GM18858 (cell line): ENCODE data around the gene RASAL2.
"Not testable (repeated sequence)": the region's sequence is repeated elsewhere in the genome, so short reads cannot be mapped to it uniquely, and the experiment has no call there.

ENCODE experiments used
- ATAC-seq: cut with Tn5 transposase; IDR thresholded peaks from one replicate; pipeline ENCODE4 v1.9.1; 2021; ENCODE audit not compliant: unreplicated experiment

The RASAL2 gene

GRCh38 chr1:178151831-178152230 lies 57.9 kb downstream of the RASAL2 start:
- ATAC-seq, result no peak

DNA sequence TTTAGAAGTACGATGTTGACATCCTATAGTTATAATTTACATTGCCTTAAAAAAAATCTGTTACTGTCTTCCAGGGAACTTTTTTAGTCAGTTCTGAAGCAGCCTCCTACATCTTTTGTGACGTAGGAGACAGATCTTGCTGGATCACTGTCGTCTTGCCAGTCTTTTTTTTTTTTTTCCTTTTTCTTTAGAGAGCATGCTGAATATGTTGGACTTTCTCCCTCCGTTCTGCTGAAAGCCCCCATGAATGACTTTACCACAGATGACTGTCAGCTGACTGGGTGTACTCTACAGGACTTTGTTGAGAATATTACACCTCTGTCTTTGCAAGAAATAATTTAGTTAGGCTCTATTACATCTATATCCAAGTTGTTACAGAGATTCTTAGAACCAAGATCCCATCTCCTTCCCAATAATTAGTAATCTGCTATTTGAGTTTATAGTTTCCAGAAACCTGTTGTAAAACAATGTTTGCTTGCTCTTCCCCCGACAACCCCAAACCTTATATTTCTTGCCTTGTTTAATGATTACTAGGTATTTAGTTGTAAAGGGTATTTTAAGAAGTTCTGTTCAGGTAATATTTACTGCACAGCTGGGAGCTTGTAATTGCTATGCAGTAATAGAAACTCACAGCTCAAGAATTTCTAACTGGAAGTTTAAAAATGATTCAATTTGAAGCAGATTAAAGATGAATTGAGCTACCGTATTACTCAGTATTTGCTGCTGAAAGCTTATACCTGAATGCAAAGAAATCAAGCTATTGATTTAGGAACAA lies 61.8 kb downstream of the RASAL2 start:
- ATAC-seq, result no peak

- no peak for ATAC-seq
Measured at GRCh38 chr1:178160736-178161475, 67.0 kb downstream of the RASAL2 start.

- no peak for ATAC-seq
Measured at GRCh38 chr1:178161516-178161915, 67.6 kb downstream of the RASAL2 start.

DNA sequence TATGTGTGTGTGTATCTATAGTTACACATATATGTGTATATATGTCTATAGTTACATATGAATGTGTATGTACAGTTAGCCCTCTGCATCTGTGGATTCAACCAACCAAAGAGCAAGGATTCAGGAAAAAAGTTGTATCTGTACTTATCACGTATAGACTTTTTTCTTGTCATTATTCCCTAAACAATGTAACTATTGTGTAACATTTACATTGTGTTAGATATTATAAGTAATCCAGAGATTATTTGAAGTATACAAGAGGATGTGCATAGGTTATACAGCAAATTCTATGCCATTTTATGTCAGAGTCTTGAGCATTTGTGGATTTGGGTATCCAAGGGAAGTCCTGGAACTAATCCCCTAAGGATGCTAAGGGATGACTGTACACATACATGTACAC lies 71.3 kb downstream of the RASAL2 start:
- no peak for ATAC-seq

GRCh38 chr1:178166429-178167024 lies 72.6 kb downstream of the RASAL2 start:
- ATAC-seq, result no peak

DNA sequence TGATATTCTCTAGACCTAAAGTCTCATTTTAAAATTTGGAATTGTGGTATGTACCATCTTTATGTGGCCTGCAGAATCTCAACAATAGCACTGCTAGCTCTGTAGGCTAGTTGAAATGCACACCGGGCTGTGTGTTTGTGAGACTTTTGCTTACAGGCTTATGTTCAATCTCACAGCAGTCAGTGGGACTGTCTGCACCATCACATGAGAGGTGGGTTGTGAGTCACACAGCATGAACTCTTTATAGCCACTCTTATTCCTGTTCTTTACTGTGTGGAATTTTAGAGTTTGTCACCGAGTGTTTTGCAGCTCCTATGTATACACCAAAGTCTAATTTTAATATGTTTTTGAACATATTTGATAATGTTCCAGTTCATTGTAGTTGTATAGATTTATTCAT lies 74.6 kb downstream of the RASAL2 start:
- no peak for ATAC-seq

- ATAC-seq, result no peak
Measured at GRCh38 chr1:178169649-178170048, 75.7 kb downstream of the RASAL2 start.

- ATAC-seq, result no peak
Measured at GRCh38 chr1:178172939-178173338, 79.0 kb downstream of the RASAL2 start.

DNA sequence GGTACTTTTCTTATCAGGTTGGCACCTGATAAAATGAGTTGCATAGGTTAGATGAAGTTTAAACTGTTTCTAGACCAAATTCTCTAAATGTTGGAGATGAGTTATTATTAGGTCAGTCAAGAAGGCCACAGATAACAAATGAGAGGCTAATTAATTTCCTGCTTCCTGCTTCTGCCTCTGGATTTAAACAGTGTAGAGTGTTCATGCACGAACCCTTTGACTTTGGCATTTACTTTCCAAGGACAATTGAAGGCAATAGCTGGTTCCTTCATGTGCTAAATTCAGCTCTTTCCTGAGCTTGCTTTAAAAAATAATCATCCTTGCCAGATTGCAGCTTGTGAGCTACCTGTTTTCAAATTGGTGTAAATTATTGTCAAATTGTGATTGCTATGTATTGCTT lies 80.6 kb downstream of the RASAL2 start:
- ATAC-seq, result no peak

DNA sequence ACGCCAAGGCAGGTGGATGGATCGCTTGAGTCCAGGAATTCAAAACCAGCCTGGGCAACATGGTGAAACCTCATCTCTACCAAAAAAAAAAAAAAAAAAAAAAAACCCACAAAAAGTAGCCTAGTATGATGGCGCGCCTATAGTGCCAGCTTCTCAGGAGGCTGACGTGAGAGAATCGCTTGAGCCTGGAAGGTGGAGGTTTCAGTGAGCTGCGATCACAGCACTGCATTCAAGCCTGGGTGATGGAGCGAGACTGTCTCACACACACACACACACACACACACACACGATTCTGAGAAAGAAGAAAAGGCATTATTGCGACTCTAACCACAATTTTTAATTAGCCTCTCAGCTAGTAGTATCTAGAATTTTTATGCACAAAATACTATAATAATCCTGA lies 86.5 kb downstream of the RASAL2 start:
- no peak for ATAC-seq

DNA sequence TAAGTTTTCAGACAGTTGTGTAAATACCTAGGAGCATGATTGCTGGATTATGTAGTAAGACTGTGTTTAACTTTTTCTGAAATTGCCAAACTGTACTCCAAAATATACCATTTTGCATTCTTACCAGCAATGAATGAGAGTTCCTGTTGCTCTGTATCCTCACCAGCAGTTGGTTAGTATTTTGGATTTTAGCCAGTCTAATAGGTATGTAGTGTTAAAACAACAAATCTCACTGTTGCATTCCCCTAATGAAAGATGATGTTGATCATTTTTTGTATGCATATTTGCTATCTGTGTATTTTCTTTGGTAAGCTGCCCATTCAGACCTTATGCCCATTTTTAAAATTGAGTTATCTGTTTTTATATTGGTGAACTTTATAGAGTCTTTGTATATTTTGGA lies 89.9 kb downstream of the RASAL2 start:
- ATAC-seq, result no peak

DNA sequence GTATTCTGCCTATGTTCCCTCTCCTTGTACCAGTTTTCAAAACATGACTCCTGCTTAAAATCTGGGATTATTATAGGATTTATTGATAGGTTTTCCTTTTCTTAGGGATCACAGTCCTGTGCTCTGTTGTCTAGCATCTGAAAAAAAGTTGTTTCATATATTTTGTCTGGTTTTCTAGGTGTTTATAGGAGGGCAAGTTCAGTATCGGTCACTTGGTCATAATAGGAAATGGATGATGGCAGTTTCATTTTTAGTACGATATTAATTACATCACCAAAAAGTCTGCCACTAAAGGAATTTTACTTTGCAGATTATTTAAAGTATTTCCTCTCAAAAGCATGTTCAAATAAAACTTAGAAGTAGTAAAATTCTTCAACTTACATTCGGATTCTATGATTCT lies 94.4 kb downstream of the RASAL2 start:
- no peak for ATAC-seq

DNA sequence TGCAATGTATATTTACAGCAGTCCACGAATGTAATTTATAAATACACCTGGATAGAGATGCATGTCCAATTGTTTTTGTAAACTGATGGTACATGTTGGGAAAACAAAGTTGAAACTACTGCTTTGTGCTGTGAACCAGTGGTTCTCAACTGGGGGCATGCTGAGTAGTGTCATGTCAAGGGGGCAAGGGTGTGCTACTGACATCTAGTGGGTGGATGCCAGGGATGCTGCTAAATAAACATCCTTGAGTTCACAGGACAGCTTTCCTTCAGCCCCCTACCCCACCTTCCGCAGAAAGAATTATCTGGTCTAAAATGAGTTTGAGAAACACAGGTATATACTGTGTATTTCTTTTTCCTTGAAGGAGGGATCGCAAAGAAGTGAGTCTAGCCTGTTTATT lies 95.9 kb downstream of the RASAL2 start:
- peak; percentile 55 for ATAC-seq

- ATAC-seq, result no peak
Measured at GRCh38 chr1:178190881-178191280, 97.0 kb downstream of the RASAL2 start.

GRCh38 chr1:178192686-178193085 lies 98.8 kb downstream of the RASAL2 start:
- ATAC-seq, result no peak

DNA sequence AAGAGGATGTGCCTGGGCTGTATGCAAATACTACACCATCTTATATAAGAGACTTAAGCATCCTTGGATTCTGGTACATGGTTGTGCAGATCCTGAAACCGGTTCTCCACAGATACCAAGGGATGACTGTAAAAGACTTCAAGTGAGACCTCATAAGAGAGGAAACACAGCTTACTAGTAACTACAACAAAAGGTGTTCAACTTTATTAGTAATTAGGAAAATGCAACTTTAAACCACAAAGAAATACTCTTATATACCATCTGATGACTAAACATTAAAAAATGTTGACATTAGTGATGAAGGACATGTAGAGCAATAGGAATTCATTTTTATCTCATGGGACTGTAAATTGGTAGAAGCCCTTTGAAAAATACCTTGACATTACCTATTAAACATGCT lies 102.7 kb downstream of the RASAL2 start:
- no peak for ATAC-seq

GRCh38 chr1:178202095-178202494 lies 108.2 kb downstream of the RASAL2 start:
- not testable (repeated sequence) for ATAC-seq

GRCh38 chr1:178202546-178202945 lies 108.6 kb downstream of the RASAL2 start:
- ATAC-seq, result not testable (repeated sequence)

- not testable (repeated sequence) for ATAC-seq
Measured at GRCh38 chr1:178208269-178208856, 114.5 kb downstream of the RASAL2 start.

DNA sequence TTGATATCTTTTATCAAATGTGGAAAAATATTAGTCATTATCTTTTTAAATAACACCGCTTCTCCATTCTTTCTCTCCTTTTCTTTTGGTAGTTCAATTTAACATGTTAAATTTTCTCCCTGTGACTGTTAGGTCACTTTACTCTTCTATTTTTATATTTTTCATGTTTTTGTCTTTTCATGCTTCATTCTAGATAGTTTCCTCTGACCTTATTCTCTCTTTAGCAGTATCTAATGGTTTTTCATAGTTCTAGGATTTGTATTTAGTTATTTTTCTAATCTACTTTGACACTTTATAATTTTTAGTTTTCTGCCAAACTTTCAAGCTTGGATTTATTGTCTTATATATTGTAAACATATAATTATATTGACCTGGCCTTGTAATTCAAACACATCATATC lies 116.0 kb downstream of the RASAL2 start:
- ATAC-seq, result no peak

DNA sequence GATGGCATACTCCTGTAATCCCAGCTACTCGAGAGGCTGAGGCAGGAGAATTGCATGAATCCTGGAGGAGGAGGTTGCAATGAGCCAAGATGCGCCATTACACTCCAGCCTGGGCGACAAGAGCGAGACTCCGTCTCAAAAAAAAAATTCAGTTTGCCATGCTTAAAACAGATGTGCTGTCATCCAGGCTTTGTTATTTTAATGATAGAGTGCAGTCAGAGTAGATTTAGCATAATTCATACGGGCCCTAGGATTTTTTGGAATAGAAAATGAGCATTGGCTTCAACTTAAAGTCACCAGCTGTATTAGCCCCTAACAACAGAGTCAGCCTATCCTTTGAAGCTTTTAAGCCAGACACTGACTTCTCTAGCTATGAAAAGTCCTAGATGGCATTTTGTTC lies 124.6 kb downstream of the RASAL2 start:
- ATAC-seq, result no peak
